Measurements from ENCODE around the gene TEPSIN. TPM values are rescaled to one million over a fixed set of nuclear protein-coding genes. Genes with fewer than 3 reads are reported as not detected.

TEPSIN gene
- total RNA-seq, 4 donors from 2014 or later: 61.2 to 336 (median 121) TPM

DNA sequence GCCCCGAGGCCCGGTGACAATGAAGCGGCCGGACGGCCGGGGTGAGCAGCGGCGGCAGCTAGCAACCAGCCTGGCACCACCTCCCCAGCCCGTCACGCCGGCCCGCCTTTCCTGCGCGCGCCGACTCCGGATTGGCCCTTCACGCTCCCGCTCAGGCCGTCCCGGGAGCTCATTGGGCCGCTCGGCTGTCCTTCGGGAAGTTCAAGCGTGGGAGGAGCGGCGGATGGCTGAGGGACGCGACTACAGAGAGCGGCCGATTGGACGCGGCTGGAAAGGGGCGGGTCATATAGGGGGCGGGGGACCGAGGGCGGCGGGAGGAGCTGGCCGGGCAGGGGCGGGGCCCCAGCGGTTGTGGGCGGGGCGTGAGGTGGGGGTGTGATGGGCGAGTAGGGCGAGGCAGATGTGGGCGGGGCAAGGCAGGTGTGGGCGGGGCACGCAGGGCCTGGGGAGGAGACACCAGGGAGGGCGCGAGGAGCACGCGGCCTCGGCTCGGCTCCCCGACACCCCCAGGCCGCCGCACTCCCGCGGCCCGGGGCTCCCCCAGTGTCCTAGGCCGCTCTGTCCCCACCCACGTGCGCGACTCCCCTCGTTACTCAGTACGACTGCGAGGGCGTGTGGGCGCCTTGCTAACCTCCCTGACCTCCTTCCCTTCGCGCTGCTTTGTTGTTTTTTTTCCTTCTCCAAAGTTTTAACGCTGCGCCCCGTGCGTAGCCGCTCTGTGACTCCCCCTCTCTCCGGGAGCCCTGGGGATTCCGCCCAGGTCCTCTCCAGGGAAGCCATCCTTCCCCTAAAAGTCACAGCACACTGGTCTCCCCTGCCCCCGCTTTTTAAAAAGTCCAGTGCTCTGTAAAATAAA, 15.7 kb downstream of the TEPSIN start, which contains the start of gene CEP131:
Gene CEP131, minus strand, starts transcription at position 60 of the 856 bp plus-strand sequence. CDS start 2,909 bp downstream, outside the sequence.
- TF ChIP-seq CTCF (IDR thresholded peaks at IDR 0.05) (no peak), POLR2A (IDR thresholded peaks at IDR 0.05) (no peak), POLR2AphosphoS5 (IDR thresholded peaks at IDR 0.05) (peak in 2 of 3 donors; percentile 32 to 39), EP300 (IDR thresholded peaks at IDR 0.05; ENCODE audit: low read depth) (no peak)
- WGBS, 2 donors (ENCODE audit: low coverage in 1 of 2): 1% methylated on average over 48 of the region's 79 CpGs; no CpG with 5 or more reads in 1 of the 2 donors
- H3K27me3 ChIP-seq: no peaks in the 10 kb centered on the region
- intact Hi-C loops (cut with DNase I; ENCODE audit: low total_unique reads) (no loop called here), in situ Hi-C loops (cut with MboI; ENCODE audit: low pct_ligation_motif_present in 1 of 4, low pct_unique_long_range_greater_than_20kb in 1 of 4, low sequenced_read_pairs in 3 of 4) (no loop called here)
- peaks cover 9 to 23% (median 21%) of the 10 kb centered on the region in 4 donors for H3K4me1 ChIP-seq
- H3K4me3 ChIP-seq: peak within 1 kb of the TSS; percentile 60 to 91 (median 72)
- peak; percentile 99 for DNase-seq
- no peaks in the 10 kb centered on the region for H3K9me3 ChIP-seq
- peak within 1 kb of the TSS; percentile 43 to 75 (median 62) for H3K27ac ChIP-seq
- no peaks in the 10 kb centered on the region for H3K36me3 ChIP-seq

DNA sequence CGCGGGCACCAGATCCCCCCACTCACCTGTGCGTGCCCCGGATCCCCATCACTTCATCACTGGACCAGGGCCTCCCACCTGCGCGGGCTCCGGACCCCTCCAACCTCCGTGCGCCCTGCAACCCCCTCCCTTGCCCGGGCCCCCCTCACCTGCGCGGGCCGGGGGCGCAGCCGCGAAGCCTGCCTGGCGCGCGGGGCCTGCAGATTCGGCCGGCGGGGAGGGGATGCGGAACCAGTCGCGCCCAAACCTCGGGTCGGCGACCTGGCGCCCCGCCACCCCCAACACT, 16.3 kb downstream of the TEPSIN start:
- H3K36me3 ChIP-seq: no peaks in the 10 kb centered on the region
- peaks cover 9 to 23% (median 21%) of the 10 kb centered on the region in 4 donors for H3K4me1 ChIP-seq
- H3K27me3 ChIP-seq: no peaks in the 10 kb centered on the region
- no peak for DNase-seq
- 0% methylated on average over 9 of the region's 30 CpGs; no CpG with 5 or more reads in 1 of the 2 donors for WGBS, 2 donors (ENCODE audit: low coverage in 1 of 2)
- peak overlapping the region in 3 of 4 donors; percentile 48 to 75 (median 56) for H3K27ac ChIP-seq
- in situ Hi-C loops (cut with MboI; ENCODE audit: low pct_ligation_motif_present in 1 of 4, low pct_unique_long_range_greater_than_20kb in 1 of 4, low sequenced_read_pairs in 3 of 4) (no loop called here), intact Hi-C loops (cut with DNase I; ENCODE audit: low total_unique reads) (no loop called here)
- no peaks in the 10 kb centered on the region for H3K9me3 ChIP-seq
- peak overlapping the region; percentile 60 to 91 (median 72) for H3K4me3 ChIP-seq
- TF ChIP-seq EP300 (IDR thresholded peaks at IDR 0.05; ENCODE audit: low read depth) (no peak), POLR2AphosphoS5 (IDR thresholded peaks at IDR 0.05) (no peak), POLR2A (IDR thresholded peaks at IDR 0.05) (no peak), CTCF (IDR thresholded peaks at IDR 0.05) (no peak)

- no peaks in the 10 kb centered on the region for H3K27me3 ChIP-seq
- peak overlapping the region; percentile 60 to 91 (median 72) for H3K4me3 ChIP-seq
- intact Hi-C loops (cut with DNase I; ENCODE audit: low total_unique reads): no loop called here
- 18% methylated on average over 23 of the region's 24 CpGs; no CpG with 5 or more reads in 1 of the 2 donors for WGBS, 2 donors (ENCODE audit: low coverage in 1 of 2)
- peaks cover 9 to 23% (median 21%) of the 10 kb centered on the region in 4 donors for H3K4me1 ChIP-seq
- no peaks in the 10 kb centered on the region for H3K9me3 ChIP-seq
- no peak for DNase-seq
- in situ Hi-C loops (cut with MboI; ENCODE audit: low pct_ligation_motif_present in 1 of 4, low pct_unique_long_range_greater_than_20kb in 1 of 4, low sequenced_read_pairs in 3 of 4): no loop called here
- no peaks in the 10 kb centered on the region for H3K36me3 ChIP-seq
- no peak for TF ChIP-seq POLR2AphosphoS5 (IDR thresholded peaks at IDR 0.05)
- no peak for TF ChIP-seq POLR2A (IDR thresholded peaks at IDR 0.05)
- no peak for TF ChIP-seq CTCF (IDR thresholded peaks at IDR 0.05)
- no peak for TF ChIP-seq EP300 (IDR thresholded peaks at IDR 0.05; ENCODE audit: low read depth)
- peak overlapping the region in 3 of 4 donors; percentile 48 to 75 (median 56) for H3K27ac ChIP-seq
Measured at GRCh38 chr17:81221842-81222619, 16.8 kb downstream of the TEPSIN start.

GRCh38 chr17:81221371-81221841, 17.4 kb downstream of the TEPSIN start:
- Histone ChIP-seq H3K27me3 (no peaks in the 10 kb centered on the region), H3K27ac (no peak overlapping the region), H3K36me3 (no peaks in the 10 kb centered on the region), H3K4me3 (peak overlapping the region in 1 of 4 donors; percentile 78), H3K4me1 (peaks cover 9 to 23% (median 21%) of the 10 kb centered on the region in 4 donors), H3K9me3 (no peaks in the 10 kb centered on the region)
- 75% methylated on average over 11 of the region's 11 CpGs; no CpG with 5 or more reads in 1 of the 2 donors for WGBS, 2 donors (ENCODE audit: low coverage in 1 of 2)
- DNase-seq: no peak
- intact Hi-C loops (cut with DNase I; ENCODE audit: low total_unique reads): no loop called here
- TF ChIP-seq POLR2AphosphoS5 (IDR thresholded peaks at IDR 0.05): no peak
- in situ Hi-C loops (cut with MboI; ENCODE audit: low pct_ligation_motif_present in 1 of 4, low pct_unique_long_range_greater_than_20kb in 1 of 4, low sequenced_read_pairs in 3 of 4): no loop called here

All from transverse colon (tissue), 4 donors.